ENCODE data around the gene NGB. TPM values are rescaled to one million over a fixed set of nuclear protein-coding genes. Genes with fewer than 3 reads are reported as not detected.

Gene NGB
- total and polyA plus RNA-seq, 2 donors (not counting 1 experiment from before 2014, with no cell fraction given), result not detected

- H3K9ac ChIP-seq (ENCODE audit: low read length), result no peak overlapping the region
- H3K4me1 ChIP-seq (ENCODE audit: control insufficient read depth in 2 of 2, insufficient read depth in 2 of 2, low read length in 2 of 2), result no peaks in the 10 kb centered on the region
- ChIA-PET POLR2A (no interaction called here), CTCF (no interaction called here)
- intact Hi-C loops (cut with micrococcal nuclease), result no loop called here
- no peaks in the 10 kb centered on the region for H3K36me3 ChIP-seq (replicated peaks in 1 of 2; ENCODE audit: control extremely low read depth in 1 of 2, control insufficient read depth in 1 of 2, extremely low read depth in 1 of 2, insufficient read depth in 2 of 2, low read length in 1 of 2)
- Mint-ChIP-seq H3K4me3 (no peak overlapping the region), H3K27me3 (peaks cover 11% of the 10 kb centered on the region), H3K4me1 (no peaks in the 10 kb centered on the region), H3K9me3 (ENCODE audit: insufficient read depth) (no peaks in the 10 kb centered on the region), H3K27ac (no peak overlapping the region)
- no peaks in the 10 kb centered on the region for H3K27me3 ChIP-seq (replicated peaks in 1 of 4; ENCODE audit: control extremely low read depth in 1 of 4, control insufficient read depth in 3 of 4, insufficient read depth in 4 of 4, low read length in 3 of 4)
- H4K20me1 ChIP-seq (ENCODE audit: control insufficient read depth, insufficient read depth, low read length, poor library complexity, severe bottlenecking), result no peaks in the 10 kb centered on the region
- H3K9me3 ChIP-seq (ENCODE audit: control extremely low read depth in 1 of 3, control insufficient read depth in 2 of 3, insufficient read depth in 1 of 3, low read length in 2 of 3), result no peaks in the 10 kb centered on the region
- no peak overlapping the region for H3K27ac ChIP-seq (ENCODE audit: low read length in 2 of 2)
- ATAC-seq (ENCODE audit: low read depth) (no peak), DNase-seq (no peak)
- H3K4me3 ChIP-seq (ENCODE audit: control extremely low read depth in 1 of 5, extremely low read depth in 1 of 5, insufficient read depth in 1 of 5, low read depth in 2 of 5, low read length in 4 of 5), result no peak overlapping the region
- no peak overlapping the region for H3K4me2 ChIP-seq (replicated peaks; ENCODE audit: low read depth, low read length, poor library complexity, severe bottlenecking)
- TF ChIP-seq CTCF (IDR thresholded peaks at IDR 0.05), result no peak
- TF ChIP-seq EZH2 (IDR thresholded peaks at IDR 0.05; ENCODE audit: borderline replicate concordance, insufficient read depth, low read depth, low read length, poor library complexity, severe bottlenecking), result no peak
- no peak overlapping the region for H2AFZ ChIP-seq (ENCODE audit: insufficient read depth, low read depth, low read length, poor library complexity, severe bottlenecking)
- H3K79me2 ChIP-seq (ENCODE audit: control insufficient read depth, insufficient read depth, low read length), result no peaks in the 10 kb centered on the region
- 83% methylated on average over 2 of the region's 3 CpGs for WGBS (ENCODE audit: insufficient coverage)
These were observed 39.3 kb downstream of the NGB start for GRCh38 chr14:77231721-77232120.

- no peaks in the 10 kb centered on the region for H3K4me1 Mint-ChIP-seq
- POLR2A ChIA-PET, result no interaction called here
- H3K79me2 ChIP-seq (ENCODE audit: control insufficient read depth, insufficient read depth, low read length), result no peaks in the 10 kb centered on the region
These were observed 40.1 kb downstream of the NGB start for GRCh38 chr14:77230914-77231313.

More at GRCh38 chr14:77230914-77231313, 40.1 kb downstream of the NGB start:
- TF ChIP-seq EZH2 (IDR thresholded peaks at IDR 0.05; ENCODE audit: borderline replicate concordance, insufficient read depth, low read depth, low read length, poor library complexity, severe bottlenecking) (no peak), CTCF (IDR thresholded peaks at IDR 0.05) (no peak)
- DNase-seq (no peak), ATAC-seq (ENCODE audit: low read depth) (no peak)
- CTCF ChIA-PET, result no interaction called here
- Histone ChIP-seq H3K4me3 (ENCODE audit: control extremely low read depth in 1 of 5, extremely low read depth in 1 of 5, insufficient read depth in 1 of 5, low read depth in 2 of 5, low read length in 4 of 5) (no peak overlapping the region), H2AFZ (ENCODE audit: insufficient read depth, low read depth, low read length, poor library complexity, severe bottlenecking) (no peak overlapping the region), H3K27me3 (replicated peaks in 1 of 4; ENCODE audit: control extremely low read depth in 1 of 4, control insufficient read depth in 3 of 4, insufficient read depth in 4 of 4, low read length in 3 of 4) (no peaks in the 10 kb centered on the region), H3K4me2 (replicated peaks; ENCODE audit: low read depth, low read length, poor library complexity, severe bottlenecking) (no peak overlapping the region), H3K4me1 (ENCODE audit: control insufficient read depth in 2 of 2, insufficient read depth in 2 of 2, low read length in 2 of 2) (no peaks in the 10 kb centered on the region), H3K9me3 (ENCODE audit: control extremely low read depth in 1 of 3, control insufficient read depth in 2 of 3, insufficient read depth in 1 of 3, low read length in 2 of 3) (no peaks in the 10 kb centered on the region), H3K9ac (ENCODE audit: low read length) (no peak overlapping the region), H3K27ac (ENCODE audit: low read length in 2 of 2) (no peak overlapping the region), H3K36me3 (replicated peaks in 1 of 2; ENCODE audit: control extremely low read depth in 1 of 2, control insufficient read depth in 1 of 2, extremely low read depth in 1 of 2, insufficient read depth in 2 of 2, low read length in 1 of 2) (no peaks in the 10 kb centered on the region), H4K20me1 (ENCODE audit: control insufficient read depth, insufficient read depth, low read length, poor library complexity, severe bottlenecking) (no peaks in the 10 kb centered on the region)
- WGBS (ENCODE audit: insufficient coverage), result 75% methylated on average over 2 of the region's 2 CpGs
- intact Hi-C loops (cut with micrococcal nuclease), result no loop called here
- H3K27me3 Mint-ChIP-seq, result peaks cover 11% of the 10 kb centered on the region
- H3K27ac Mint-ChIP-seq, result no peak overlapping the region
- H3K9me3 Mint-ChIP-seq (ENCODE audit: insufficient read depth), result no peaks in the 10 kb centered on the region
- H3K4me3 Mint-ChIP-seq, result no peak overlapping the region

Data from B cell (primary cell).